WTC11 (cell line): ENCODE results near the gene PLEKHO2. TPM values are rescaled to one million over a fixed set of nuclear protein-coding genes. Genes with fewer than 3 reads are reported as not detected.
A peak's percentile ranks its signal among the peaks of the same experiment; 100 is the strongest.

Experiments
- ATAC-seq: fragments of 200-7000 bp; cut with Tn5 transposase; 2 replicates; pipeline ENCODE4 v1.10.0; 2021; ENCODE audit warnings: mild to moderate bottlenecking, moderate library complexity
- CTCF ChIA-PET: fragments of 300-600 bp; sonication (Branson Sonifier 250); formaldehyde crosslinking; loops from one replicate; lab custom pipeline; 2021; ENCODE audit warnings: antibody characterized with exemption; lab: Charles Lee
- POLR2A ChIA-PET: fragments of 350-600 bp; sonication (Branson Sonifier 250); formaldehyde crosslinking; loops from one replicate; lab custom pipeline; 2021; ENCODE audit warnings: antibody characterized with exemption; lab: Charles Lee
- DNase-seq: peaks from one replicate; pipeline ENCODE4 v3.0.0; 2021; ENCODE audit warnings: low spot score
- H3K27ac Mint-ChIP-seq: 2 replicates; pipeline ENCODE4 v1.8.0; 2021; ENCODE audit warnings: mixed read lengths
- H3K27me3 Mint-ChIP-seq: 2 replicates; pipeline ENCODE4 v1.8.0; 2021; ENCODE audit warnings: low read depth, mild to moderate bottlenecking, moderate library complexity, mixed read lengths
- H3K36me3 Mint-ChIP-seq: 2 replicates; pipeline ENCODE4 v1.8.0; 2021; ENCODE audit warnings: mixed read lengths
- H3K4me1 Mint-ChIP-seq: 2 replicates; pipeline ENCODE4 v1.8.0; 2022; ENCODE audit warnings: mixed read lengths
- H3K4me3 Mint-ChIP-seq: 2 replicates; pipeline ENCODE4 v1.8.0; 2021; ENCODE audit warnings: mild to moderate bottlenecking, moderate library complexity, mixed read lengths
- H3K9me3 Mint-ChIP-seq: 2 replicates; pipeline ENCODE4 v1.8.0; 2021; ENCODE audit warnings: mixed read lengths
- ATF1 ChIP-seq: sonication (generic); formaldehyde crosslinking; IDR thresholded peaks from 2 replicates; pipeline ENCODE4 v1.8.1; 2023; ENCODE audit warnings: mild to moderate bottlenecking, moderate library complexity, missing genetic modification reagents
- ATF6 ChIP-seq: sonication (generic); formaldehyde crosslinking; IDR thresholded peaks from 2 replicates; pipeline ENCODE4 v1.8.1; 2023; ENCODE audit warnings: mild to moderate bottlenecking, missing genetic modification reagents
- CTCF ChIP-seq: fragments of 200-600 bp; IDR thresholded peaks from 2 replicates; pipeline ENCODE4 v1.8.0; 2022; ENCODE audit warnings: antibody characterized with exemption
- GABPB1 ChIP-seq: sonication (generic); formaldehyde crosslinking; IDR thresholded peaks from 2 replicates; pipeline ENCODE4 v1.8.1; 2023; ENCODE audit warnings: mild to moderate bottlenecking, missing genetic modification reagents
- HMGXB4 ChIP-seq: sonication (generic); formaldehyde crosslinking; IDR thresholded peaks from 2 replicates; pipeline ENCODE4 v1.8.1; 2023; ENCODE audit warnings: mild to moderate bottlenecking, moderate library complexity, missing genetic modification reagents
- MXD4 ChIP-seq: fragments of 250-450 bp; sonication (Bioruptor Pico); IDR thresholded peaks from 2 replicates; pipeline ENCODE4 v1.8.0; 2021; ENCODE audit warnings: mild to moderate bottlenecking, moderate library complexity, borderline replicate concordance
- NR2C2 ChIP-seq: sonication (generic); formaldehyde crosslinking; IDR thresholded peaks from 2 replicates; pipeline ENCODE4 v1.8.0; 2022; ENCODE audit warnings: mild to moderate bottlenecking, missing genetic modification reagents
- NR3C1 ChIP-seq: sonication (generic); formaldehyde crosslinking; conservative IDR thresholded peaks from 2 replicates; pipeline ENCODE4 v1.8.1; 2023; ENCODE audit warnings: low read depth, mild to moderate bottlenecking, missing genetic modification reagents
- PREB ChIP-seq: sonication (generic); formaldehyde crosslinking; IDR thresholded peaks from 2 replicates; pipeline ENCODE4 v1.8.1; 2022; ENCODE audit warnings: mild to moderate bottlenecking, missing genetic modification reagents, moderate library complexity, borderline replicate concordance
- PRRX2 ChIP-seq: fragments of 250-450 bp; sonication (Bioruptor Pico); IDR thresholded peaks from 2 replicates; pipeline ENCODE4 v1.8.0; 2021; ENCODE audit warnings: mild to moderate bottlenecking
- SMAD4 ChIP-seq: sonication (generic); formaldehyde crosslinking; IDR thresholded peaks from 2 replicates; pipeline ENCODE4 v1.8.0; 2022; ENCODE audit warnings: mild to moderate bottlenecking, missing genetic modification reagents
- TEAD1 ChIP-seq: sonication (generic); formaldehyde crosslinking; IDR thresholded peaks from 2 replicates; pipeline ENCODE4 v1.8.0; 2022; ENCODE audit warnings: mild to moderate bottlenecking, missing genetic modification reagents
- USF2 ChIP-seq: sonication (generic); formaldehyde crosslinking; IDR thresholded peaks from 2 replicates; pipeline ENCODE4 v1.8.1; 2023; ENCODE audit warnings: mild to moderate bottlenecking, missing genetic modification reagents, moderate library complexity
- ZNF232 ChIP-seq: sonication (generic); formaldehyde crosslinking; IDR thresholded peaks from 2 replicates; pipeline ENCODE4 v1.8.0; 2022; ENCODE audit warnings: mild to moderate bottlenecking, missing genetic modification reagents
- ZNF423 ChIP-seq: fragments of 250-450 bp; sonication (Bioruptor Pico); IDR thresholded peaks from 2 replicates; pipeline ENCODE4 v2.1.2; 2022; ENCODE audit warnings: mild to moderate bottlenecking, moderate library complexity
- ZNF671 ChIP-seq: fragments of 250-450 bp; sonication (Bioruptor Pico); IDR thresholded peaks from 2 replicates; pipeline ENCODE4 v1.8.0; 2021; ENCODE audit warnings: mild to moderate bottlenecking
- total RNA-seq: library from RNA; stranded (reverse); gene quantifications from 3 replicates; pipeline ENCODE4 v1.2.3, GENCODE V29; 2021
- TF ChIP-seq, protein P1 (sequence below): fragments of 250-450 bp; sonication (Bioruptor Pico); conservative IDR thresholded peaks from 2 replicates; pipeline ENCODE4 v1.9.0; 2021; ENCODE audit warnings: mild to moderate bottlenecking
- TF ChIP-seq, protein P2 (sequence below): fragments of 250-450 bp; sonication (Bioruptor Pico); IDR thresholded peaks from 2 replicates; pipeline ENCODE4 v1.8.0; 2021; ENCODE audit warnings: mild to moderate bottlenecking

PLEKHO2 gene
- total RNA-seq, 1 experiment from 2014 or later, result 22.1 TPM

GRCh38 chr15:64854526-64854925 lies 12.8 kb downstream of the PLEKHO2 start:
- Mint-ChIP-seq H3K4me1 (peaks cover 52% of the 10 kb centered on the region), H3K9me3 (no peaks in the 10 kb centered on the region), H3K27me3 (no peaks in the 10 kb centered on the region)
- DNase-seq, result no peak
- CTCF ChIA-PET, result no interaction called here
- TF ChIP-seq USF2 (CRISPR knock-in tag) (no peak), NR2C2 (CRISPR knock-in tag) (no peak), HMGXB4 (CRISPR knock-in tag) (no peak), PREB (CRISPR knock-in tag) (no peak), PRRX2 (no peak), CTCF (no peak), ZNF423 (no peak)
- TF ChIP-seq, all 79 proteins: peak for 0
- H3K27ac Mint-ChIP-seq, result peak overlapping the region; percentile 41; the same call in 1 of the 2 replicates
- POLR2A ChIA-PET, result no interaction called here
- peaks cover 52% of the 10 kb centered on the region for H3K36me3 Mint-ChIP-seq
- no peak overlapping the region for H3K4me3 Mint-ChIP-seq
- no peak for ATAC-seq

- ChIA-PET POLR2A (interaction anchor here (0.9 kb wide), 1 partner anchor 38 kb away, joined by 4 read pairs; no protein-coding TSS in a partner anchor), CTCF (interaction anchor here (1.5 to 1.8 kb wide), 2 partner anchors 45 to 50 kb away, joined by 4 to 7 read pairs; no protein-coding TSS in a partner anchor)
- Mint-ChIP-seq H3K4me1 (peaks cover 49% of the 10 kb centered on the region), H3K4me3 (no peak overlapping the region), H3K36me3 (peaks cover 54% of the 10 kb centered on the region), H3K9me3 (no peaks in the 10 kb centered on the region), H3K27ac (peak overlapping the region; percentile 62; the same call in 1 of the 2 replicates), H3K27me3 (no peaks in the 10 kb centered on the region)
- no peak for DNase-seq
- no peak for ATAC-seq
- TF ChIP-seq ATF1 (CRISPR knock-in tag), result no peak
- no peak for TF ChIP-seq ATF6 (CRISPR knock-in tag)
- no peak for TF ChIP-seq NR3C1 (CRISPR knock-in tag)
- TF ChIP-seq SMAD4 (CRISPR knock-in tag), result no peak
- TF ChIP-seq, protein P1, sequence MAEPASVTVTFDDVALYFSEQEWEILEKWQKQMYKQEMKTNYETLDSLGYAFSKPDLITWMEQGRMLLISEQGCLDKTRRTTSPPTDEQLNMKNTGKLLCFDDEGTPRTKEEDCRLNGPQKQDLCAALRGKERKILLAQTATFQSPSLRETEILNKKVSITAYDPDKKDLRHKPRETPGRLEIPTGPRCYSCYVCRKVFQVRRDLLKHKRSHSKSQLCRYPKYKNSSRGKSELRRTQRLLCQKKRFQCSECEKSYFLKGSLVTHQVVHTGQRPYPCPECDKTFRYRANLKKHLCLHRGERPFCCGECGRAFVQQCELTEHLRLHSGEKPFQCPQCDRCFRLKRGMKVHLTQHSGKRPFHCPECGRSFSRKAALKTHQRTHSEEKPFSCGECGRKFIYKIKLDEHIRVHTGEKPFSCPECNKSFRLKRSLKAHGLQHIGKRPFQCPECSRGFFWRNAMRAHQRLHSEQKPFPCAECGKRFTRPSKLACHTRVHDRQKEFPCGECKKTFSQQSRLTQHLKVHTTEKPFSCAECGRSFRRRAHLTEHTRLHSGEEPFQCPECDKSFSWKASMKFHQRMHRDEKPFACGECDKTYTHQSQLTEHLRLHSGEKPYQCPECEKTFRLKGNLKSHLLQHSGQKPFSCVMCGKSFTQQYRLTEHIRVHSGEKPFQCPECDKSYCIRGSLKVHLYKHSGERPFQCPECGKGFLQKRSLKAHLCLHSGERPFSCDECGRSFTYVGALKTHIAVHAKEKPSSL (CRISPR knock-in tag), result no peak
- TF ChIP-seq MXD4 (CRISPR knock-in tag), result no peak
- TF ChIP-seq PRRX2, result no peak
- TF ChIP-seq GABPB1 (CRISPR knock-in tag), result no peak
- no peak for TF ChIP-seq PREB (CRISPR knock-in tag)
- no peak for TF ChIP-seq ZNF232 (CRISPR knock-in tag)
- no peak for TF ChIP-seq ZNF671 (CRISPR knock-in tag)
- TF ChIP-seq, protein P2, sequence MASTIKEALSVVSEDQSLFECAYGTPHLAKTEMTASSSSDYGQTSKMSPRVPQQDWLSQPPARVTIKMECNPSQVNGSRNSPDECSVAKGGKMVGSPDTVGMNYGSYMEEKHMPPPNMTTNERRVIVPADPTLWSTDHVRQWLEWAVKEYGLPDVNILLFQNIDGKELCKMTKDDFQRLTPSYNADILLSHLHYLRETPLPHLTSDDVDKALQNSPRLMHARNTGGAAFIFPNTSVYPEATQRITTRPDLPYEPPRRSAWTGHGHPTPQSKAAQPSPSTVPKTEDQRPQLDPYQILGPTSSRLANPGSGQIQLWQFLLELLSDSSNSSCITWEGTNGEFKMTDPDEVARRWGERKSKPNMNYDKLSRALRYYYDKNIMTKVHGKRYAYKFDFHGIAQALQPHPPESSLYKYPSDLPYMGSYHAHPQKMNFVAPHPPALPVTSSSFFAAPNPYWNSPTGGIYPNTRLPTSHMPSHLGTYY (CRISPR knock-in tag), result no peak
- TF ChIP-seq TEAD1 (CRISPR knock-in tag), result no peak
Measured at GRCh38 chr15:64855205-64855975, 13.7 kb downstream of the PLEKHO2 start.
